SH-SY5Y (cell line): ENCODE data around the gene PCBD1.

Experiments used
- GATA2 ChIP-seq: IDR thresholded peaks from 2 replicates; pipeline ENCODE4 v1.6.1; 2011; ENCODE audit warnings: mild to moderate bottlenecking, low read depth, low read length
- GATA3 ChIP-seq: IDR thresholded peaks from 2 replicates; pipeline ENCODE4 v1.6.1; 2011; ENCODE audit warnings: low read depth, mild to moderate bottlenecking, low read length, moderate library complexity

- TF ChIP-seq GATA2 (no peak), GATA3 (no peak)
These were observed 17.0 kb upstream of the PCBD1 start for GRCh38 chr10:70905071-70906021.
